HG03520 (cell line): Measurements from ENCODE around the gene FCRL4.

Experiments used
- ATAC-seq: cut with Tn5 transposase; IDR thresholded peaks from one replicate; pipeline ENCODE4 v1.9.1; 2021; ENCODE audit warnings: mild to moderate bottlenecking, moderate library complexity; ENCODE audit not compliant: unreplicated experiment

Gene FCRL4

DNA sequence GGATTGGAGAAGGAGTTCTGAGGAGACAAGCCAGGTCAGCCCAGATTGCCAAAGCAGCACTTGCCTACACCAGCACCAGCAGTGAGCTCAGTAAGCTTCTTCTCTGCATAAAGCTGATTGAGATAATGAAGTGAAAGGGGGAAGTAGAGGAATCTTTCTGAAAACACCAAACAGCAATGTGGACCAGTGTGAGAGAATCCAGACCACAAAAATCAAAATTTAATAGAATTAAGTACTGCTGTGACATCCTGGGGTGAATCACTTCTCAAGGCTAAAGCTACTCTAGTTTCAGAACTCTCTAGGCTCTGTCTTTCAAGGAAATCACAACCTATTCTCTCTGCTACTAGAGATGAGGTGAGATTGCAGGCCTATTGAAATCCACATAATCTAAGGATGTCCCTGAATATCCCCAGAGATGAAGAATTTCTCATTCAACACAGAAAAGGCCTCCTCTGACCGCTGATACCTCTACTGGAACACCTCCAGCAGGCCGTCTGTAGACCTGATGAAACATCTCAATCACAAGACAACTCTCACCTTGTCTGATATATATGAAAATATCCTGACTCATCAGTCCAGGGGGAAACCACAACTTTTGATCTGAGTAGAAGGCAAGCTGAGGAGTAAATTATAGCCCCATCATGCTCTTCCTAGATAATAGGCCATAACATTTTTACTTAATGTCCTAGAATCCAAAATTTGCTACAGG is at the start of gene FCRL4:
Gene FCRL4, minus strand, starts transcription at position 127 of the 709 bp plus-strand sequence. CDS start 141 bp downstream, outside the sequence.
- peak; percentile 44 for ATAC-seq

DNA sequence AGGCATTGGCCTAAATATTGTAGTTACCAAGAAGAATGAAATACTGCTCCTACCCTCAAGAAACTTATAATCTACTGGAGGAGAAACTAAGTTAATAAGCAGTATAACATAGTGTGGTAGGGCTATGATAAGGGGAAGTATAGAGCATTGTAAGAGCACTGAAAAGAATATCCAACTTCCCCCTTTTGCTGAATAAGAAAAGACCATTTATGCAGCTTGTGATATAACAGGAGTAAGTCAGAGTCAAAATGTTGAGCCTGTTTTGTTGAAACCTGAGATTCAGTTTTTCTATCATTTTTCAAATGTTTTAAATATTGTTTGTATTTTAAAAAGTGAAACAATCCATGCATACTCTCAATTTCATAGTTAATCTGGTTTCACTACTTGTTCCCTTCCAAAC is 48.3 kb upstream of the FCRL4 start:
- no peak for ATAC-seq

DNA sequence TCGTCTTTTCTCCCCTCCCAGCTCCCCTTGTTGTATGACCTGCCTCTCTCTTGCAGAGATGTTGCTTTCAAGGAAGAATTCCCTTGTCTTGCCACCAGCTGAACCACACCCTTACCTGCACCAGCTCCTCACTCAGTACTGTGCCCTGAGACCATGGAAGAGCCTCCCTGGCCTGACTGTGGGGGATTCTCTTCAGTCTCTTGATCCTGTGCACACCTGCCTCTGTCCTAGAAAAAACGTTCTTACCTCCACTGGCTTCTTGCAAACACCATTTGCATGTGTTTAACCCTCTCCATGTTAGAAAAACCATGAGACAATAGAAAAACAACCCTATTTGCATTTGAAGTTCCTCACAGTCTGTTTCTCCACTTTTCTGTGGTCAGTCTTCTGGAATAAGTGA is 43.3 kb upstream of the FCRL4 start:
- no peak for ATAC-seq

DNA sequence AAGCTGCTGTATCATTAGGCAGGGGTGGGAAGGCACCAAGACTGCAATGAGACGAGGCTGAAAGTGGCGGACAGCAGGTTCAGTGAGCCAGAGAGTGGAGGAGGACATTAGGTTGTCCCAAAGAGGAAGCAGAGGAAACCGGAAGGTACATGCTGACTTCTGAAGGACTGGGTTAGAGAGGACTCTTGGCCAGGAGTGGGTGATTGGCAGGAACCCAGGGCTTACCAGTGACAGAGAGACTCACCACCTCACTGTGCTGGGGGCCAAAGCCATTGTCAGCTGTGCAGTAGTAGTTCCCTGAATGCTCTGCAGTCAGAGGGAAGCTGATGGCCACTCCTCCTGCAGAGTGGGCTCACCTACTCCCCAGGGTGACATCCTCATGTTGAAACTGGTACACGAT is 41.9 kb upstream of the FCRL4 start:
- no peak for ATAC-seq

DNA sequence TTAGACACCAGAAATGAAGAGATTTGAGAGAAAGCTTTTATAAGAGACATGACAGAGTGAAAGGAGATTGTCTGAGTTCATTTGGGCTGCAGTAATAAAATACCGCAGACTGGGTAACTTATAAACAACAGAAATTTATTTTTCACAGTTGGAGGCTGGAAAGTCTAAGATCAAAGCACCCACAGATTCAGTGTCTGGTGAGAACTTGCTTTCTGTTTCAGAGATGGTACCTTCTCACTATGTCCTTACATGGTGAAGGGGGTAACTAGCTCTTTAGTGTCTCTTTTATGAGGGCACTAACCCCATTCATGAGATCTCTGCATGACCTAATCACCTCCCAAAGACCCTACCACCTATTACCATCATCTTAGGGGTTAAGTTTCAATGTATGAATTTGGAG is 30.9 kb upstream of the FCRL4 start:
- ATAC-seq, result no peak

DNA sequence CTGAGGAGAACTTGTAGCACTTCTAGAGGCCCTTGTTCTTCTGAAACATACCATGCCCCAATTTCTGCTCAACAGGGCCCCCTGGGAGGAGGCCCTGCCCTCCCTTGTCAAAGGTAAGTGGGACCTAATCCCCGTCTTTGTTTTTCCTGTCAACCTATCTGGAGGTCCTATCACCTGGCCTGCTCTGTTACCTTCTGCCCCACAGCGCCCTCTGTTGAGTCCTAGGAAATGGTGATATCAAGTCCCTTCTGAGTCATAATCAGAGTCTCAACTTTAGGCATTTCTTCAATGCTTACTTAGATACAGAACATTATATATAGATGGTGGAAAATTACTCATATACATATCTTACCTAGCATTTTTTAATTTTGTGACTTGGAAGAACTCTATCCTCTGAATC is 28.2 kb upstream of the FCRL4 start:
- no peak for ATAC-seq

DNA sequence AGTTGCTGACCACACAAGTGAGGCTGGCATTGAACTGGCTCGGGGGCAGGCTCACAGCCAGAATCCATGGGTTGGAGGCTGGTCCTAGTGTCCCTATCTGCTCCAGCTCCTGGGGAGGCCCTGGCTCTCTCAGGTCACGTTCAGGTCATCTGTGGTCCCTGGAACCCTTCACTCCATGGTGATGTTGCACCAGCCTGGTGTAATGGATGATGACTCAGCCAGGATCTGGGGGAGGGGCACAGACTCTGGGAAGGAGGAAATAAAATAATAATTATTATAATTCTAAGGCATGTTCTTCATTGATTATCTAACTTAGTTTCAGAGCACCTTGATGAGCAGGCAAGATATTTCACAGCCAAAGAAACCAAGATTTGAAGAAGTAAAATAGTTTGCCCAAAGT is 26.6 kb upstream of the FCRL4 start:
- ATAC-seq, result no peak

DNA sequence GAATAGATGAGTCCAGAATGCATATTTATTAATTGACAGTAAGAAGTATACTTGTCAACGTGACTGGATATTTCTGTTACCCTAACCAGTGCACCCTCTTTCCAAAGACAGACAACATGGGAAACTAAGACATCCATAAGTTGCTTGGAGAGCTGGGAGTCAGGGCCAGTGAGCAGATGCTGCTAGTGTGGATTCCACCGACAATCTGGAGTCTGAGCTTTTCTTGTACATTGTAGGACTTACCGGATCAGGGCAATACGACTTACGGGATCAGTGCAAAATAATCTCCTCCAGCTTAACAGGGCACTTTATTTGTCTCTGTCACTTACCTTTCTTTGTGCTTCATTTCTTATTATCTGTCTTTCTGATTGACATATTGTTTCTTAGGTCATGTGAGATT is 24.6 kb upstream of the FCRL4 start:
- no peak for ATAC-seq

DNA sequence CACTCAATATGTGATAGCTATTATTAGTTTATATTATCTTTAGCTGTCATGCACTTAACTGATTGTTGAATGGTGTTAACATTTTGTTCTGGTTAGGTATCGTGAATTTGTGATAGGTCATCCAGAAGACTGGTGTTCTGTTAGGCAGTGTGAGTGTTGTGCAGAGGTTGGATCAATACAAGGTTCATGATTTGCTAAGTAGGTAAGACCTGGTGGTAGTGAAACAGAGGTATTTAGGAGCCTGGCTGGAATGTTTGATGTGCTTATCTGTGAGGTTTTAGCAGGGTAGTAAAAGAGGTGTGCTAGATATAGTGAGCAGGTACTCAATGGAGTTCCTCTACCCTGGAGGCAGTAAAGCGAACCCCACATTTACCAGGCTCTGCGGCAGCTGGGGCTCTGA is 20.3 kb upstream of the FCRL4 start:
- ATAC-seq, result no peak

DNA sequence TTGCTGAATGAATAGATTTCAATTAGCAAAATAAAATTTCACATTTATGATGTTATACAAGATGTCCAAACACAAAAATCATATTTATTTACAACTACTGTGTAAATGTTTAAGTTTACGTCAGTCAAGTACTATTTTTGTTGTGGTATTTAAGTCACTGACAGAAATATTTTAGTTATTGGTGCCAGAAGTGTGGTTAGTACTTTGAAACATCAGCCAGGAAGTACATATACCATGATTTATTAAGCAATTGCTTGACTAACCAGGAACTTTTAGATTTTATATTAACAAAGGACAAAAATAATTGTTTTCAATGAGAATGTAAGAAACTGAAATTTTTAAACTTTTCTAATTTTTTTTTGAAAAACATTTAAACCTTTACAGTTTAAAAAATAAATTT is 2.4 kb upstream of the FCRL4 start:
- no peak for ATAC-seq

DNA sequence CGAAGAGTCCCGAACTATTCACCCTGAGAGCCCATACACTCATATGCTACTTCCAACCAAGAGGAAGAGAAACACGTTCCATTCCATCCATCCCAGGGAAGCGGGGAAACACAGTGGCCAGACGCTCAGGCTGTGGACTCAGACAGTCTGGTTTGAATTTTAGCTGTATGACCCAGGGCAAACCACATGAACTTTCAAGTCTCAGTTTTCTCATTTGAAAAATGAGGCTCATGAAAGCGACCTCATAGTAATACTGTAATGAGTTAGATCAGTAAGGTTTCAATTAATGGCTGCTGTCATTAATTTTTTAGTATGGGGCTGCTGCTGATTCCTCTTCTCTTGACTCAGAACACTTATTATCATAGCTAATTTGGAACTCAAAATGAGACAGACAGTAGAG is 1.5 kb downstream of the FCRL4 start:
- peak; percentile 45 for ATAC-seq

DNA sequence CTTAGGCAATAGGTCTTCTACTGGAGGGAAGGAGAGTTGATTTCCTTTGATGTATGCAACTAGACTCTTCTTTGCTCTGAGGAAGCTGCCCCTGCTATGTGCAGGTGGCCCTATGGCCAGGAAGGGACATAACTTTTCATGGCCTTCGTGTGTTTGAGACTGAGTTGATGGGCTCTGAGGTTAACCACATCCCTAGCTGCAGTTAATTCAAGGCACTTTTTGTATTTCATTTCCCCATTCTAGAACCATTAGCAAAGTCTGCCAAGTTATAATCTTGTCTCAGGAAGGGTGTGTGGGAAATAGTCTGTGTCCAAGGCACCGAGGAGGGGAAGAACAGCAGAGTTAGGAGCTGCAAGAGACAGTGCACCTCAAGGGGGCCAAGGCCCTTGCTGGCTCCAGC is 2.5 kb downstream of the FCRL4 start:
- ATAC-seq, result peak; percentile 57

DNA sequence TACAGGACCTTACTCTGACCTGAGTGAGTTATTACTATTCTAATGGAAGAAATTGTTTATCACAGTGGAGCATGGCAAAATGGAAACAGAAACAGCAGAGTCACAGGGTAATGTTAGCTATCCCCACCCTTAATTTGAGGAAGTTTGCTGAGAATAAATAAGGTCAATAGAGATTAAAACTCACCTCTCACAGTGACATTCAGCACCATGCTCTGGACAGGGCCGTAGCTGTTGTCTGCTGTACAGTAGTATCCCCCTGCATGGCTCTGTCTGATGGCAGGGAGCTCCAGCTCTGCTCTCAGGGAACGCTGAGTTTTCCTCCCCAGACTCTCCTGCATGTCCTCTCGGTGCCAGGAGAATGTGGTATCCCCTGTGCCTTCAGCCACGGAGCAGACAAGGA is 11.9 kb downstream of the FCRL4 start:
- no peak for ATAC-seq

DNA sequence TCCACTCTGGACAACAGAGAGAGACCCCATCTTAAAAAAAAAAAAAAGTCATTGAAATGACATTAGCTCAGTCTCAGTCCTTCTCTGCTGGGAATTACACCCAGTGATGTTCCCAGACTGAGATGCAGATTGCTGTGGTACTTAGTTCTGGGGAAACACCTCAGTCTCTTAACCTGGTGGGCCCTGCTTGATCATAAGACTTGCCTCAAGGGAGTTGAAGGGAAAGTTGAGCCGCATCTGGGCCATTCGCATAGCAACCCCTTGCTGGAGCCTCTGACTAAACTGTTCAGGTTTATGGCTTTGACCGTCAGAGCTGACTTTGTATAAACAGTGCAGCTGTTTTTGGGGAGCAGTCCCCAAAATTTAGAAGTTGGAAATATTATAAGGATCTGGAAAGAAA is 13.4 kb downstream of the FCRL4 start:
- ATAC-seq, result no peak

DNA sequence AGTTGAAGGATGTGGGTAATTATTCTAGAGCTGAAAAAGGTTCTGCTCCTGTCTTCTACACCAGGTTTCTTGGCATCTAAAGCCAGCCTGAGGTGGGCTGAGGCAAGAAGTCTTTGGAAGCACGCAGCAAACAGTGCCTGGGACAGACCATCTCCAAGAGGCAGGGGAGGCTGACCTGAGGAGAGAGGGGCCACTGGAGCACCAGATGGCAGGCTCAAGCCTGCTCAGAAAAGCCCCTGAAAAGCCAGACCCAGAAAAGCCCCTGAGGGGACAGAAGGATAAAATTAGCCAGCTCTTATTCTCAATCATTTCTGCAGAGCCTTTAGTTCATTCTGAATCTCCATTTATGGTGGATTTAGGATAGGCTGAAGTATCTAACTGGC is 17.1 kb downstream of the FCRL4 start:
- ATAC-seq, result no peak

DNA sequence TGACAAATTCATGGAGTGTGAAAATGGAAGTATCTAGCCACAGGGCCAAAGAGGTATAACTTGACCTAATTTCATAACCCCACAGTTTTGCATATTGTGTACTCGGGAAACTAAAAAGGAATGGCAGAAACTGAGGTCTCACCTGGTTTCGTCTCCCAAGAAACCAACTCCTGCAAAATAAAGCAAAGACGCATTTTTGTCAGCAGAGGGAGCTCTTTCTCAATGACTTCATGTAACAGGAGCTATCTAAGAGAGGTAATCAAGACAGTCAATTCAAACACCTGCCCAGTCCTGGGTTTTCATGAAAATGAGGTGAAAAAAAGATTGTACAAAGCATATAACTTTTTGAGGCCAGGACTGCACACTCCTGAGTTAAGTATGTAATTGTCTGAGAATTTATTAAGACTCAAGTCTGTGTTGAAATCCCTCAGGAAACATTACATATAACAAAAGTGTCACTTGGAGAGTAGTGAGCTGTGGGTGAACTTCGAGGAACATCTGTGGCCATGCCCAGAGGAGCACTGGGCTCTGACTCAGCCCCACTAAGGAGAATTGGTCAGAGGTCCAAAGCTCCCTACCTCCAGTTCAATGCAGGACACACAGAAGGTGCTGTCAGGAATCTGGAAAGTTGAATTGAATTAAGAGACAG is 17.6 kb downstream of the FCRL4 start:
- no peak for ATAC-seq

DNA sequence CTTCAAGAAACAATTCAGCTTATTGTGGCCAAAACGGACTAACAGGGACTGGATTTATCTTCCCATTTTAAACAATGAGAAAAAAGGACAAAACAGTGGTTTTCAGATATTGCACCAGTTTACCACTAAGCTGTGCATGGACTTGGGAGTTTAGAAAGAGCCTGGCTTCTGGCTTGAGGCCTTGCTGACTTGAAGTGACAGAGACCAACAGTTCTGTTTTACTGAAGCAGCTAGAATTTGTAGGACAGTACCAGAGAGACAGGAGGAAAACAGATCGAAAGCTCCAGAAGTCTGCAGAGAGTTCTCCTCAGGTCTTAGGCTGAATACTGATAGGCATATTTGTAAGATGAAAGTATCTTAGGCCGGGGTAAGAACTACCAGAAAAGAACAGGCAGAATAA is 20.5 kb downstream of the FCRL4 start:
- ATAC-seq, result no peak

DNA sequence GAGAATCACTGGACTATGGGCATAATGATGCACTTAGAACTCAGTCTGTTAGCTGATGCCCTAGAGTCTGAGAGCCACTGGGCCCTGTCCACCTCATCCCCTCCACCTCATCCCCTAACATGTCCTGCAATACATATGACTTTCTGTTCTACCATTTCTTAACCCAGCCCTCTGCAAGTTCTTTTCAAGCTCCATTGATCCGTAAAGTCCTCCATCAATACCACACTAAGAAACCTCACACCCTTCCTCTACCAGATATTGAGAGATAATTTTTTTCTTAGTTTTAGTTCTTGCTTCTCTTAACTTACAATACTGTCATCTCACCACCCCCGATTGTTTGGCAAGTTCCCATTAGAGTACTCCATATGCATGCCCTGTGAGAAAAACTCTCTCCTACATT is 22.1 kb downstream of the FCRL4 start:
- ATAC-seq, result no peak

DNA sequence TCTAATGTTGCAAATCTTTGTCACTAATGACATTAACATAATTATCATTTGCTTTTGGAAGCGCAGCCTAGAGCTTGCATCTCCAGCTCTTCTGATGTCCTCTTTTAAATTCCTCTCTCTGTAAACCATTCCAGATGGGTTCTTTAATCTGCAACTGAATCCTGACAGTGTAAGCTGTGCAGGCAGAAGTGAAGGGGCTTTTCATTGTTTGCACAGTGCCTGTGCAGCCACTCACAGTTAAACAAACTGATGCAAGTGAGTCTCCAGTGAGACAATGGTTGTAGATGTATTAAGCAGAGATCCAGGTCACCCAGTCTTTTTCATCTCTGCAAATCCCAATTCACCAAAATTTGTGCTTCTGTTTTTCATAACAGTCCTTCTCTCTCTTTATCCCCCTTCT is 23.0 kb downstream of the FCRL4 start:
- no peak for ATAC-seq

DNA sequence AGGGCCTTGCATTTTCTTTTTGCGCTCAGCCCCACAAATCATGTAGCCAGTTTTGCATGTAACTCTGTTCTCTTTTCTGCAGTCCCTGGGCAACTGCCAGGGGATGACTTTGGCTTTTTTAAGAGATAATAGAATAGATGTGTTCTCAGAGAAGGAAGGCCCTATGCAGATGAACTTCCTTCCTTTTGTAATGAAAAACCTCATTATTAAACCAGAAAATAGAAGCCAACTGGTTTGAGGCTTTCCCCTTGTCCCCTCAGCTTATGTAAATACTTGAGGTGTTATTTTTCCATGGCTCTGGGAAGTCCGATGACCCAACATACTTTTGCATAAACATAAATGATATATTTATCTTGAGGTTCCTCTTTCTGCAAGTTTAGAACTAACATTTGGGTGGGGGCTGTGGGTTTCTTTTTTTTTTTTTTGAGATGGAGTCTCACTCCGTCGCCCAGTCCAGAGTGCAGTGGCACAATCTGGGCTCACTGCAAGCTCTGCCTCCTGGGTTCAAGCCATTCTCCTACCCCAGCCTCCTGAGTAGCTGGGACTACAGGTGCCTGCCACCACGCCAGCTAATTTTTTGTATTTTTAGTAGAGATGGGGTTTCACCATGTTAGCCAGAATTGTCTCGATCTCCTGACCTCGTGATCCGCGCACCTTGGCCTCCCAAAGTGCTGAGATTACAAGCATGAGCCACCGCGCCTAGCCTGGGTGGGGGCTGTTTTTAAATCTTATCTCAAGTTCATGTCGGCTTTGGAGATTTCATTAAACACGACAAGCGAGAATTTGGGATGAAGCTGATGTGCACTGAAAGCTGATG is 31.2 kb downstream of the FCRL4 start:
- no peak for ATAC-seq

DNA sequence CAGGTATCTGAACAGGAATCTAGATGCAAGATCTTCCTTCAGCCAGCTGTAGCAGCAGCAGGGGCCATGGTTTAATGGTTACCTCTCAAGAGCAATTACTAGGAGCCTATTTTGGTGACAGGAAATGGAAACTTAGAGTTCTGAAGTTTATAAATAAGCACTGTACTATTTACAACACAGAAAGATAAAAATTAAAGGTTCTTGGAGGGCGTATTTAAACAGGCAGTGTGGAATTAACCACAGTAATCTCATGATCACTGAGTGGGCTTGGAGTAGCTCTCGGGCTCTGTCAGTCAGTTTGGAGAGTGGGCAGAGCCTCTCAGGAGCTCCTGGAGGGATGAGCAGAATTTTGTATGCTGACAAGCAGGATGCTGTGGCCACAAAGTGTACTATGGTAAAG is 35.4 kb downstream of the FCRL4 start:
- ATAC-seq, result peak; percentile 66

DNA sequence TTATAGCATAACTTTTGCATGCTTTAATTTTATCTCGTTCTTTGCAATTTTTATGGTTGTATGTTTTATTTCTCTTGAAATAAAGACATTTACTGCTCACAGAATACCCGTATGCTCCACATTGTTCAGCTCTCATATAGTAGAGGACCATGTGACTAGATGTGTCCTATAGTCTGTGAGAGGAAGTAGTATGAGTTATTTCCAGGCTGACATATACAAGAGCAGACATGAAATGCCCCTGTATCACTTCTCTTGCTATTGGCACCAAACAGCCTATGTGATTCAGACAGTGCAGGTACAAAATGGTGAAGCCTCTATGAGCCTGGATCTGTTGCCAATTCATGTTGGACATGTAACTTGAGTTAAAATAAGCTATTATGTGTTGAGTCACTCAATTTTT is 39.8 kb downstream of the FCRL4 start:
- ATAC-seq, result no peak
